Panc1 (cell line): Measurements from ENCODE around the gene OR9A2. TPM values are rescaled to one million over a fixed set of nuclear protein-coding genes. Genes with fewer than 3 reads are reported as not detected.

Experiments used
- ATAC-seq: fragments of 200-7000 bp; cut with Tn5 transposase; 2 replicates; pipeline ENCODE4 v1.9.1; 2020; ENCODE audit warnings: mild to moderate bottlenecking, moderate library complexity
- BruUV-seq: library from RNA; stranded (reverse); fragments of 400-500 nt; replicated peaks from 2 replicates; lab custom pipeline; 2021; lab: Mats Ljungman, UMichigan
- CTCF ChIA-PET: fragments of 300-600 bp; sonication (Branson Sonifier 250); formaldehyde crosslinking; loops from one replicate; lab custom pipeline; 2022; ENCODE audit warnings: antibody characterized with exemption; lab: Charles Lee
- POLR2A ChIA-PET: fragments of 300-600 bp; sonication (Branson Sonifier 250); formaldehyde crosslinking; loops from one replicate; lab custom pipeline; 2022; ENCODE audit warnings: antibody characterized with exemption; lab: Charles Lee
- DNase-seq: peaks from one replicate; pipeline ENCODE4 v3.0.0-alpha.2; 2010; ENCODE audit warnings: low read depth, low spot score
- H3K27ac ChIP-seq: 2 replicates; pipeline ENCODE4 v1.5.1; 2011; ENCODE audit warnings: mild to moderate bottlenecking, low read length, inconsistent platforms
- H3K27me3 ChIP-seq: fragments of 200-500 bp; sonication (Bioruptor generic); 2 replicates; pipeline ENCODE4 v1.6.0; 2014; ENCODE audit warnings: low read length, inconsistent platforms; ENCODE audit not compliant: control insufficient read depth, insufficient read depth
- H3K36me3 ChIP-seq: fragments of 200-500 bp; sonication (Bioruptor generic); 2 replicates; pipeline ENCODE4 v1.5.1; 2014; ENCODE audit warnings: inconsistent platforms, mild to moderate bottlenecking, low read length, moderate library complexity; ENCODE audit not compliant: control insufficient read depth, insufficient read depth
- H3K4me1 ChIP-seq: 2 replicates; pipeline ENCODE4 v1.5.1; 2011; ENCODE audit warnings: inconsistent platforms, mild to moderate bottlenecking, low read length, moderate library complexity; ENCODE audit not compliant: control insufficient read depth, insufficient read depth
- H3K4me3 ChIP-seq, 2 experiments: 2 replicates each; pipeline ENCODE4 v1.5.1; 2011 to 2012; ENCODE audit warnings: low read depth in 2 of 2, low read length in 2 of 2, mild to moderate bottlenecking in 2 of 2, inconsistent platforms in 1 of 2, moderate library complexity in 1 of 2
- H3K9me3 ChIP-seq: fragments of 200-500 bp; sonication (Bioruptor generic); 2 replicates; pipeline ENCODE4 v1.5.1; 2014; ENCODE audit warnings: low read depth, mild to moderate bottlenecking, inconsistent platforms, low read length, moderate library complexity; ENCODE audit not compliant: control insufficient read depth, insufficient read depth
- POLR2AphosphoS5 ChIP-seq: IDR thresholded peaks from 2 replicates; pipeline ENCODE4 v1.6.1; 2012; ENCODE audit warnings: mild to moderate bottlenecking, low read depth, low read length, moderate library complexity
- SIN3A ChIP-seq: IDR thresholded peaks from 2 replicates; pipeline ENCODE4 v1.6.1; 2012; ENCODE audit warnings: low read depth, mild to moderate bottlenecking, low read length, moderate library complexity, borderline replicate concordance; ENCODE audit not compliant: insufficient read depth
- TCF7L2 ChIP-seq: IDR thresholded peaks from 2 replicates; pipeline ENCODE4 v1.6.1; 2011; ENCODE audit warnings: mild to moderate bottlenecking, low read depth, low read length, inconsistent platforms
- in situ Hi-C: cut with HindIII; loops from 2 replicates; pipeline ENCODE4 v1.10.0; 2016; ENCODE audit warnings: low sequenced_read_pairs, low pct_unique_long_range_greater_than_20kb
- intact Hi-C: fragments of 100-400 bp; cut with micrococcal nuclease; formaldehyde crosslinking; loops from one replicate; pipeline ENCODE4 v1.10.0; 2022; ENCODE audit not compliant: unreplicated experiment
- total RNA-seq: library from RNA; stranded (reverse); gene quantifications from one replicate; pipeline ENCODE4 v1.2.1, GENCODE V29; 2021; ENCODE audit not compliant: unreplicated experiment
- TF ChIP-seq, protein P1 (sequence below): fragments of 450-650 bp; IDR thresholded peaks from 2 replicates; pipeline ENCODE4 v1.5.1; 2017; ENCODE audit warnings: mild to moderate bottlenecking
- TF ChIP-seq, protein P2 (sequence below), 2 experiments: IDR thresholded peaks; 2 replicates each; pipeline ENCODE4 v1.6.1; 2011 to 2012; ENCODE audit warnings: low read depth in 2 of 2, control low read depth in 1 of 2, low read length in 1 of 2, mild to moderate bottlenecking in 1 of 2, moderate library complexity in 1 of 2; ENCODE audit not compliant: insufficient read depth in 1 of 2

OR9A2 gene
- total RNA-seq, 1 experiment from 2014 or later, result not detected

DNA sequence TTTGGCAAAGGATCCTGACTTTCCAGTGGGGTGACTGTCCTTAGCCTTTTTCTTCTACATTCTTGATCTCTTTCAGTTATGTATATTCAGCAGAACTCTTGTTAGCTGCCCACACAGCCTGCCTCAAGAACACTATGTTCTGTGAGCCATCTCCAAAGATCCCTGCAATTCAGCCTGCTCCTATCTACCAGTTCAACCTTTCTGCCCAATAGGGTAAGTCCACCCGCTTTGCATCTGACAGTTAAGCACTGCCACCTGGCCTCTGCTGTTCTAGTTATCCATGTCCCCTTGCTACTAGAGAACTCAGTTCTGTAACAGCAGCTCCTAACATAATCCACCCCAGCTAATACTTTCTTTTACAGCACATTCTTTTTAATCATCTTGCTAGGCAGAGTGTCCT, 13.5 kb downstream of the OR9A2 start:
- intact Hi-C loops (no loop called here), in situ Hi-C loops (loop anchor here (25.0 kb wide), 1 partner anchor 199 kb away; the partner anchor contains the start of gene TAS2R40)
- Histone ChIP-seq H3K27ac (no peak overlapping the region), H3K4me1 (no peaks in the 10 kb centered on the region), H3K9me3 (no peaks in the 10 kb centered on the region), H3K36me3 (no peaks in the 10 kb centered on the region), H3K27me3 (peaks cover 2% of the 10 kb centered on the region; the same call in 1 of the 2 replicates), H3K4me3 (no peak overlapping the region)
- no peak for TF ChIP-seq SIN3A
- no peak for TF ChIP-seq POLR2AphosphoS5
- TF ChIP-seq, protein P1, sequence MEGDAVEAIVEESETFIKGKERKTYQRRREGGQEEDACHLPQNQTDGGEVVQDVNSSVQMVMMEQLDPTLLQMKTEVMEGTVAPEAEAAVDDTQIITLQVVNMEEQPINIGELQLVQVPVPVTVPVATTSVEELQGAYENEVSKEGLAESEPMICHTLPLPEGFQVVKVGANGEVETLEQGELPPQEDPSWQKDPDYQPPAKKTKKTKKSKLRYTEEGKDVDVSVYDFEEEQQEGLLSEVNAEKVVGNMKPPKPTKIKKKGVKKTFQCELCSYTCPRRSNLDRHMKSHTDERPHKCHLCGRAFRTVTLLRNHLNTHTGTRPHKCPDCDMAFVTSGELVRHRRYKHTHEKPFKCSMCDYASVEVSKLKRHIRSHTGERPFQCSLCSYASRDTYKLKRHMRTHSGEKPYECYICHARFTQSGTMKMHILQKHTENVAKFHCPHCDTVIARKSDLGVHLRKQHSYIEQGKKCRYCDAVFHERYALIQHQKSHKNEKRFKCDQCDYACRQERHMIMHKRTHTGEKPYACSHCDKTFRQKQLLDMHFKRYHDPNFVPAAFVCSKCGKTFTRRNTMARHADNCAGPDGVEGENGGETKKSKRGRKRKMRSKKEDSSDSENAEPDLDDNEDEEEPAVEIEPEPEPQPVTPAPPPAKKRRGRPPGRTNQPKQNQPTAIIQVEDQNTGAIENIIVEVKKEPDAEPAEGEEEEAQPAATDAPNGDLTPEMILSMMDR, result no peak
- no peak for TF ChIP-seq TCF7L2
- TF ChIP-seq, protein P2, sequence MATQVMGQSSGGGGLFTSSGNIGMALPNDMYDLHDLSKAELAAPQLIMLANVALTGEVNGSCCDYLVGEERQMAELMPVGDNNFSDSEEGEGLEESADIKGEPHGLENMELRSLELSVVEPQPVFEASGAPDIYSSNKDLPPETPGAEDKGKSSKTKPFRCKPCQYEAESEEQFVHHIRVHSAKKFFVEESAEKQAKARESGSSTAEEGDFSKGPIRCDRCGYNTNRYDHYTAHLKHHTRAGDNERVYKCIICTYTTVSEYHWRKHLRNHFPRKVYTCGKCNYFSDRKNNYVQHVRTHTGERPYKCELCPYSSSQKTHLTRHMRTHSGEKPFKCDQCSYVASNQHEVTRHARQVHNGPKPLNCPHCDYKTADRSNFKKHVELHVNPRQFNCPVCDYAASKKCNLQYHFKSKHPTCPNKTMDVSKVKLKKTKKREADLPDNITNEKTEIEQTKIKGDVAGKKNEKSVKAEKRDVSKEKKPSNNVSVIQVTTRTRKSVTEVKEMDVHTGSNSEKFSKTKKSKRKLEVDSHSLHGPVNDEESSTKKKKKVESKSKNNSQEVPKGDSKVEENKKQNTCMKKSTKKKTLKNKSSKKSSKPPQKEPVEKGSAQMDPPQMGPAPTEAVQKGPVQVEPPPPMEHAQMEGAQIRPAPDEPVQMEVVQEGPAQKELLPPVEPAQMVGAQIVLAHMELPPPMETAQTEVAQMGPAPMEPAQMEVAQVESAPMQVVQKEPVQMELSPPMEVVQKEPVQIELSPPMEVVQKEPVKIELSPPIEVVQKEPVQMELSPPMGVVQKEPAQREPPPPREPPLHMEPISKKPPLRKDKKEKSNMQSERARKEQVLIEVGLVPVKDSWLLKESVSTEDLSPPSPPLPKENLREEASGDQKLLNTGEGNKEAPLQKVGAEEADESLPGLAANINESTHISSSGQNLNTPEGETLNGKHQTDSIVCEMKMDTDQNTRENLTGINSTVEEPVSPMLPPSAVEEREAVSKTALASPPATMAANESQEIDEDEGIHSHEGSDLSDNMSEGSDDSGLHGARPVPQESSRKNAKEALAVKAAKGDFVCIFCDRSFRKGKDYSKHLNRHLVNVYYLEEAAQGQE (IDR thresholded peaks at IDR 0.05; ENCODE audit: insufficient read depth in 1 of 2, low read depth in 2 of 2, low read length in 1 of 2), result no peak
- ATAC-seq, result no peak
- POLR2A ChIA-PET, result no interaction called here
- no TSS peak for BruUV-seq
- DNase-seq, result no peak
- CTCF ChIA-PET, result interaction anchor here (0.7 kb wide), 1 partner anchor 202 kb away, joined by 3 read pairs; no protein-coding TSS in a partner anchor

DNA sequence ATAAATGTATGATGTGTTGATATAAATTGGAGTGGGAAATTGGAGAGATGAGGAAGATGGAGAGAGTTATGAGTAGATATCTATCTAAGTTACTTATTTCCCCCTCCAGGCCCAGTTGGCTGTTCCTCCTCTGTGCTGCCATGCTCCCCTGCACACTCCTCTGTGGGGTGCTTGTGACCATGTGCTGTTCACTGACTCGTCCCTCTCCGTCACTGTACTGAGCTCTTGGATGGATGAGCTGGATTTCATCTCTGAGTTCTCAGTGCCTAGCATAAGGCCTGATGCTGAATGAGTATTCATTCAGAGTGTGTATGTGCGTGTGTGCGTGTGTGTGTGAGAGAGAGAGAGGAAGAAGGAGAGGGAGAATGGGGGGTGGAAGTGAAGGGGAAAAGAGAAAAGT, 14.5 kb downstream of the OR9A2 start:
- POLR2A ChIA-PET, result no interaction called here
- no peak overlapping the region for H3K4me3 ChIP-seq
- peaks cover 2% of the 10 kb centered on the region; the same call in 1 of the 2 replicates for H3K27me3 ChIP-seq
- DNase-seq (no peak), ATAC-seq (no peak)
- CTCF ChIA-PET, result interaction anchor here (1.0 kb wide), 1 partner anchor 203 kb away, joined by 5 read pairs; no protein-coding TSS in a partner anchor
- H3K9me3 ChIP-seq, result no peaks in the 10 kb centered on the region
- H3K27ac ChIP-seq, result no peak overlapping the region
- BruUV-seq, result no TSS peak
- TF ChIP-seq SIN3A (no peak), POLR2AphosphoS5 (no peak), TCF7L2 (no peak)
- TF ChIP-seq, protein P1, result no peak
- TF ChIP-seq, protein P2 (IDR thresholded peaks at IDR 0.05; ENCODE audit: insufficient read depth in 1 of 2, low read depth in 2 of 2, low read length in 1 of 2), result no peak
- in situ Hi-C loops (loop anchor here (25.0 kb wide), 1 partner anchor 200 kb away; the partner anchor contains the start of gene TAS2R40), intact Hi-C loops (no loop called here)
- no peaks in the 10 kb centered on the region for H3K4me1 ChIP-seq
- H3K36me3 ChIP-seq, result no peaks in the 10 kb centered on the region
